HEK293 (cell line): ENCODE results near the gene CCDC179.

Experiments
- CTCF ChIP-seq: fragments of 450-650 bp; formaldehyde crosslinking; IDR thresholded peaks from 2 replicates; pipeline ENCODE4 v1.5.1; 2016; ENCODE audit warnings: missing biosample characterization, missing genetic modification characterization
- GLI4 ChIP-seq: fragments of 450-650 bp; formaldehyde crosslinking; IDR thresholded peaks from 2 replicates; pipeline ENCODE4 v1.5.1; 2016; ENCODE audit warnings: missing biosample characterization, missing genetic modification characterization
- KLF9 ChIP-seq: fragments of 450-650 bp; formaldehyde crosslinking; IDR thresholded peaks from 2 replicates; pipeline ENCODE4 v1.5.1; 2016; ENCODE audit warnings: missing biosample characterization, missing genetic modification characterization, low read depth
- REST ChIP-seq: fragments of 450-650 bp; formaldehyde crosslinking; IDR thresholded peaks from 2 replicates; pipeline ENCODE4 v1.5.1; 2016; ENCODE audit warnings: missing biosample characterization, missing genetic modification characterization
- SP2 ChIP-seq: fragments of 450-650 bp; formaldehyde crosslinking; IDR thresholded peaks from 2 replicates; pipeline ENCODE4 v1.5.1; 2016; ENCODE audit warnings: missing biosample characterization, missing genetic modification characterization
- ZBTB11 ChIP-seq: fragments of 450-650 bp; formaldehyde crosslinking; conservative IDR thresholded peaks from 2 replicates; pipeline ENCODE4 v1.5.1; 2016; ENCODE audit warnings: low read depth, missing biosample characterization, missing genetic modification characterization
- ZBTB20 ChIP-seq: fragments of 450-650 bp; formaldehyde crosslinking; IDR thresholded peaks from 2 replicates; pipeline ENCODE4 v1.5.1; 2016; ENCODE audit warnings: missing biosample characterization, missing genetic modification characterization
- ZFP41 ChIP-seq: fragments of 450-650 bp; formaldehyde crosslinking; IDR thresholded peaks from 2 replicates; pipeline ENCODE4 v1.5.1; 2016; ENCODE audit warnings: missing biosample characterization, missing genetic modification characterization, borderline replicate concordance
- ZNF132 ChIP-seq: fragments of 450-650 bp; formaldehyde crosslinking; IDR thresholded peaks from 2 replicates; pipeline ENCODE4 v1.5.1; 2017; ENCODE audit warnings: missing biosample characterization, missing genetic modification characterization, borderline replicate concordance
- ZNF274 ChIP-seq, 2 experiments: fragments of 200-500 bp in 1 of 2; fragments of 450-650 bp in 1 of 2; sonication (Bioruptor generic) in 1 of 2; formaldehyde crosslinking in 1 of 2; IDR thresholded peaks; 2 replicates each; pipeline versions ENCODE4 v1.5.1 to v1.6.1; 2014 to 2016; ENCODE audit warnings: borderline replicate concordance in 1 of 2, inconsistent platforms in 1 of 2, low read length in 1 of 2, missing biosample characterization in 1 of 2, missing genetic modification characterization in 1 of 2
- ZNF549 ChIP-seq: fragments of 450-650 bp; IDR thresholded peaks from 2 replicates; pipeline ENCODE4 v1.5.1; 2018; ENCODE audit warnings: missing biosample characterization, missing genetic modification characterization, mild to moderate bottlenecking, inconsistent platforms, moderate library complexity
- ZNF639 ChIP-seq: fragments of 450-650 bp; formaldehyde crosslinking; IDR thresholded peaks from 2 replicates; pipeline ENCODE4 v1.5.1; 2016; ENCODE audit warnings: missing biosample characterization, missing genetic modification characterization

GRCh38 chr11:22898036-22898435 lies 37.8 kb upstream of the CCDC179 start:
- TF ChIP-seq ZNF639 (tag by site-specific recombination) (no peak), ZBTB20 (tag by site-specific recombination) (no peak), KLF9 (tag by site-specific recombination) (no peak), REST (tag by site-specific recombination) (no peak), CTCF (tag by site-specific recombination) (no peak), ZNF132 (tag by site-specific recombination) (no peak), ZBTB11 (tag by site-specific recombination) (no peak), SP2 (no peak), ZNF549 (tag by site-specific recombination) (no peak), ZFP41 (tag by site-specific recombination) (no peak), GLI4 (tag by site-specific recombination) (no peak), ZNF274 (IDR thresholded peaks at IDR 0.05; ENCODE audit: low read length) (no peak), ZNF274 (tag by site-specific recombination; IDR thresholded peaks at IDR 0.05; ENCODE audit: borderline replicate concordance) (no peak)
